Renal cortex interstitium (tissue), 11 donors: ENCODE measurements around the gene SAMD8. TPM values are rescaled to one million over a fixed set of nuclear protein-coding genes. Genes with fewer than 3 reads are reported as not detected.
"Not testable (repeated sequence)": the region's sequence is repeated elsewhere in the genome, so short reads cannot be mapped to it uniquely, and the experiment has no call there.

ENCODE experiments used
- DNase-seq, 11 donors: peaks; one replicate each; pipeline ENCODE4 v3.0.0-alpha.2; 2013; ENCODE audit warnings: low read depth in 9 of 11, low spot score in 4 of 11; ENCODE audit errors: extremely low read depth in 1 of 11
- polyA plus RNA-seq, 3 donors: library from polyadenylated mRNA; unstranded; fragments of 120-200 nt; gene quantifications; one replicate each; pipeline ENCODE4 v1.2.1, GENCODE V29; 2013; ENCODE audit not compliant: insufficient read length in 3 of 3

Gene SAMD8
- polyA plus RNA-seq, 3 donors: 12.0 to 15.3 (median 14.5) TPM

- no peak for DNase-seq
Measured at GRCh38 chr10:75176046-75176445, 64.6 kb downstream of the SAMD8 start.

GRCh38 chr10:75176736-75177135, 65.3 kb downstream of the SAMD8 start:
- DNase-seq: no peak

- DNase-seq: no peak
Measured at GRCh38 chr10:75179657-75180177, 68.3 kb downstream of the SAMD8 start.

GRCh38 chr10:75180592-75180991, 69.1 kb downstream of the SAMD8 start:
- DNase-seq: no peak

GRCh38 chr10:75181073-75181472, 69.6 kb downstream of the SAMD8 start:
- no peak for DNase-seq

- no peak for DNase-seq
Measured at GRCh38 chr10:75186310-75186709, 74.9 kb downstream of the SAMD8 start.

- peak in 2 of 11 donors; percentile 31 to 33 for DNase-seq
Measured at GRCh38 chr10:75187961-75188426, 76.5 kb downstream of the SAMD8 start.

- DNase-seq: not testable (repeated sequence)
Measured at GRCh38 chr10:75188522-75188921, 77.1 kb downstream of the SAMD8 start.

- DNase-seq: no peak
Measured at GRCh38 chr10:75189266-75190096, 78.0 kb downstream of the SAMD8 start.

- DNase-seq: no peak
Measured at GRCh38 chr10:75191821-75192568, 80.5 kb downstream of the SAMD8 start.

GRCh38 chr10:75194625-75195024, 83.2 kb downstream of the SAMD8 start:
- DNase-seq: not testable (repeated sequence)

GRCh38 chr10:75195035-75195763, 83.7 kb downstream of the SAMD8 start:
- no peak for DNase-seq

- no peak for DNase-seq
Measured at GRCh38 chr10:75197066-75197465, 85.6 kb downstream of the SAMD8 start.

- no peak for DNase-seq
Measured at GRCh38 chr10:75197906-75198305, 86.5 kb downstream of the SAMD8 start.

- DNase-seq: not testable (repeated sequence)
Measured at GRCh38 chr10:75199949-75200348, 88.5 kb downstream of the SAMD8 start.

- DNase-seq: no peak
Measured at GRCh38 chr10:75201793-75202307, 90.4 kb downstream of the SAMD8 start.

- DNase-seq: no peak
Measured at GRCh38 chr10:75202321-75203045, 91.0 kb downstream of the SAMD8 start.

- DNase-seq: not testable (repeated sequence)
Measured at GRCh38 chr10:75203046-75203620, 91.7 kb downstream of the SAMD8 start.
